K562 (cell line): ENCODE data around the gene PSMA6. TPM values are rescaled to one million over a fixed set of nuclear protein-coding genes. Genes with fewer than 3 reads are reported as not detected.

Experiments used
- PBX2 ChIP-seq, 2 experiments: IDR thresholded peaks in 1 of 2; conservative IDR thresholded peaks in 1 of 2; 2 replicates each; pipeline ENCODE4 v1.6.1; 2016; ENCODE audit warnings: low read depth in 2 of 2, mild to moderate bottlenecking in 1 of 2, missing compliant biosample characterization in 1 of 2, missing genetic modification characterization in 1 of 2, moderate library complexity in 1 of 2
- ZBTB40 ChIP-seq, 2 experiments: fragments of 450-650 bp in 1 of 2; sonication (generic) in 1 of 2; formaldehyde crosslinking in 1 of 2; IDR thresholded peaks; 2 replicates each; pipeline versions ENCODE4 v1.7.1 to v1.9.0; 2016 to 2022; ENCODE audit warnings: inconsistent platforms in 1 of 2, mild to moderate bottlenecking in 1 of 2, missing genetic modification reagents in 1 of 2
- ZNF23 ChIP-seq: fragments of 250-450 bp; sonication (Bioruptor Pico); IDR thresholded peaks from 2 replicates; pipeline ENCODE4 v1.4.0; 2020; ENCODE audit warnings: mild to moderate bottlenecking
- ZNF511 ChIP-seq: sonication (generic); formaldehyde crosslinking; IDR thresholded peaks from 2 replicates; pipeline ENCODE4 v1.8.0; 2022; ENCODE audit warnings: mild to moderate bottlenecking, missing genetic modification reagents
- ZSCAN32 ChIP-seq: fragments of 450-650 bp; formaldehyde crosslinking; IDR thresholded peaks from 2 replicates; pipeline ENCODE4 v1.4.0; 2020; ENCODE audit warnings: mild to moderate bottlenecking, moderate library complexity
- polyA plus RNA-seq, 8 experiments: library from polyadenylated mRNA; depleted of rRNA in 4 of 8; stranded (reverse) in 5 of 8; unstranded in 3 of 8; fragments of >200 nt; fragmentation: Nextera tagmentation in 2 of 8; fragmentation: Illumina TruSeq in 1 of 8; extraction: Ambion mirVana in 2 of 8; extraction: Trizol in 1 of 8; gene quantifications; 2 replicates each; pipeline versions ENCODE4 v1.2.1 to v1.2.3, GENCODE V29; 2011 to 2014; ENCODE audit warnings: inconsistent platforms in 1 of 8, missing spikeins in 1 of 8
- total RNA-seq, 7 experiments: library from RNA; depleted of rRNA in 6 of 7; stranded (reverse); fragments of >200 nt in 6 of 7; fragmentation: Illumina TruSeq in 2 of 7; extraction: Trizol in 2 of 7; gene quantifications; 2 replicates each; pipeline versions ENCODE4 v1.2.1 to v1.2.3, GENCODE V29; 2011 to 2021; ENCODE audit warnings: low replicate concordance in 1 of 7

PSMA6 gene
- total and polyA plus RNA-seq, 9 of the 15 experiments (the other 6 are each of a cell fraction or from before 2014, with no cell fraction given), result 210 to 952 (median 288) TPM

- TF ChIP-seq ZBTB40 (IDR thresholded peaks at IDR 0.05) (no peak), ZBTB40 (CRISPR knock-in tag; IDR thresholded peaks at IDR 0.05) (no peak), ZNF511 (CRISPR knock-in tag) (no peak), ZNF23 (CRISPR knock-in tag) (no peak), ZSCAN32 (CRISPR knock-in tag) (no peak), PBX2 (CRISPR knock-in tag; IDR thresholded peaks at IDR 0.05; ENCODE audit: low read depth) (no peak), PBX2 (tag; conservative IDR thresholded peaks at IDR 0.05; ENCODE audit: low read depth) (no peak)
- TF ChIP-seq, all 486 proteins: peak for 0
These were observed 5.5 kb downstream of the PSMA6 start (continued) for GRCh38 chr14:35297706-35298105.
